Fibroblast of lung (primary cell): Measurements from ENCODE around the gene STPG3. TPM values are rescaled to one million over a fixed set of nuclear protein-coding genes. Genes with fewer than 3 reads are reported as not detected.

Source experiments
- DNase-seq, 2 donors: peaks; one replicate each; pipeline versions ENCODE4 v3.0.0 to v3.0.0-alpha.2; 2010; ENCODE audit warnings: low read depth in 2 of 2
- H2AFZ ChIP-seq: 2 replicates; pipeline ENCODE4 v1.5.1; 2012; ENCODE audit warnings: low read length, control low read depth, inconsistent platforms
- H3K27ac ChIP-seq: 2 replicates; pipeline ENCODE4 v1.5.1; 2011; ENCODE audit warnings: low read length, control low read depth; ENCODE audit not compliant: insufficient read depth
- H3K27me3 ChIP-seq: 2 replicates; pipeline ENCODE4 v1.5.1; 2011; ENCODE audit warnings: mild to moderate bottlenecking, low read length; ENCODE audit not compliant: control insufficient read depth, insufficient read depth
- H3K36me3 ChIP-seq: 2 replicates; pipeline ENCODE4 v1.5.1; 2011; ENCODE audit warnings: low read length; ENCODE audit not compliant: control insufficient read depth, insufficient read depth
- H3K4me1 ChIP-seq: 2 replicates; pipeline ENCODE4 v1.5.1; 2011; ENCODE audit warnings: low read length; ENCODE audit not compliant: control insufficient read depth, insufficient read depth; ENCODE audit errors: extremely low read depth
- H3K4me2 ChIP-seq: 2 replicates; pipeline ENCODE4 v1.5.1; 2011; ENCODE audit warnings: low read length, control low read depth; ENCODE audit not compliant: insufficient read depth; ENCODE audit errors: extremely low read depth
- H3K4me3 ChIP-seq, 4 experiments: fragments of 200-600 bp in 1 of 4; sonication (generic) in 1 of 4; replicated peaks in 1 of 4; 2 replicates each; pipeline ENCODE4 v1.5.1; 2011 to 2016; ENCODE audit warnings: low read length in 4 of 4, low read depth in 3 of 4, mild to moderate bottlenecking in 3 of 4, control low read depth in 2 of 4, inconsistent platforms in 1 of 4, mixed read lengths in 1 of 4; ENCODE audit not compliant: insufficient read depth in 1 of 4; ENCODE audit errors: control extremely low read depth in 1 of 4
- H3K79me2 ChIP-seq: 2 replicates; pipeline ENCODE4 v1.5.1; 2012; ENCODE audit warnings: mild to moderate bottlenecking, low read length, inconsistent platforms; ENCODE audit not compliant: control insufficient read depth, insufficient read depth
- H3K9ac ChIP-seq: 2 replicates; pipeline ENCODE4 v1.5.1; 2011; ENCODE audit warnings: mild to moderate bottlenecking, low read length, control low read depth; ENCODE audit not compliant: insufficient read depth
- H3K9me3 ChIP-seq: 2 replicates; pipeline ENCODE4 v1.5.1; 2012; ENCODE audit warnings: low read depth, low read length; ENCODE audit not compliant: control insufficient read depth, insufficient read depth
- H4K20me1 ChIP-seq: 2 replicates; pipeline ENCODE4 v1.5.1; 2011; ENCODE audit warnings: low read length; ENCODE audit not compliant: control insufficient read depth, insufficient read depth; ENCODE audit errors: extremely low read depth
- CTCF ChIP-seq, 2 donors: IDR thresholded peaks in 1 of 2; conservative IDR thresholded peaks in 1 of 2; 1 replicate in 1 of 2; 2 replicates in 1 of 2; pipeline ENCODE4 v1.5.1; 2011 to 2012; ENCODE audit warnings: low read length in 2 of 2, control low read depth in 1 of 2, inconsistent platforms in 1 of 2, low read depth in 1 of 2, mild to moderate bottlenecking in 1 of 2
- EZH2 ChIP-seq: IDR thresholded peaks from 2 replicates; pipeline ENCODE4 v1.5.1; 2012; ENCODE audit warnings: low read length, control low read depth, mild to moderate bottlenecking; ENCODE audit errors: missing control alignments
- polyA plus RNA-seq, 2 donors: library from polyadenylated mRNA; depleted of rRNA in 1 of 2; stranded (reverse) in 1 of 2; unstranded in 1 of 2; fragments of >200 nt; gene quantifications; 2 replicates each; pipeline ENCODE4 v1.2.1, GENCODE V29; 2011 to 2012; ENCODE audit warnings: missing spikeins in 1 of 2
- total RNA-seq: library from RNA; depleted of rRNA; stranded (reverse); fragments of >200 nt; gene quantifications from 2 replicates; pipeline ENCODE4 v1.2.1, GENCODE V29; 2014

Gene STPG3
- total and polyA plus RNA-seq, 2 donors (not counting 1 experiment from before 2014, with no cell fraction given): not detected

GRCh38 chr9:137212520-137212919 lies 38.6 kb upstream of the STPG3 start:
- TF ChIP-seq EZH2: no peak
- H3K36me3 ChIP-seq: peaks cover 17% of the 10 kb centered on the region
- H3K79me2 ChIP-seq: peaks cover under 1% of the 10 kb centered on the region

DNA sequence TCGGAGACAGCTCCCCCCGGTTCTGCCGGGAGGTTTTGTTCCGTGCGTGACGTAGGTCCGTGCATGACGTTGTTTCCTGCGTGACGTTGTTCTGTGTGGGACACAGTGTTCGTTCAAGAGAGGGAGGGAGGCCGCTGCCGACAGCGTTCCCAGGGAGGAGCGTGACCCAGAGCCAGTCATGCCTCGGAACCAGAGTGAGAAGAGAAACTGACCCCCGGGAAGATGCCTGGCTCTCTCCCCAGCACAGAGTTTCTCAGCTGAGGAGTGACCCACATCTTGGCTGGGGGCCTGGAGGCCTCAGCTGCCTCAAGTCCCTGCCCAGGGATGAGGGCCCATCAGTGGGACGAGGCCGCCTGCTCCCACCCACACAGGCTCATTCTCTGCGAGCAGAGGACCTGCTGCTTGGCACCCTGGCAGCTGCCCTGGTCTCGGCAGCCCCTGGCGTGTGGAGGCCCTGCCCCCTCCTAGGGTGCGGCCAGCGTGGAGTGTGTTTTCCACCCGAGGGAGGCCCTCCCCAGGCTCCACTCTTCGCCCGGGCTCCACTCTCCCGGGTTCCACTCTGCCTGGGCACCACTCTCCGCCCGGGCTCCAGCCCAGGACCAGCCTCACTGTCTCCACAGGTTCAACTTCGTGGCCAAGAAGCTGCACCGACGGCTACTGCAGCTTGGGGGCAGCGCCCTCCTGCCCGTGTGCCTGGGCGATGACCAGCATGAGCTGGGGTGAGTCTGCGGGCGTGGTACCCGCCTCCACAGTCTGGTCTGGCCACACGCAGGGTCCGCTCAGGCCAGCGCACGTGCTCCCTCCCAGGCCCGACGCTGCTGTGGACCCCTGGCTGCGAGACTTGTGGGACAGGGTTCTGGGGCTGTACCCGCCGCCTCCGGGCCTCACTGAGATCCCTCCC lies 37.7 kb upstream of the STPG3 start:
- Histone ChIP-seq H3K4me3 (no peak overlapping the region), H2AFZ (no peak overlapping the region), H3K9me3 (no peaks in the 10 kb centered on the region), H4K20me1 (no peaks in the 10 kb centered on the region), H3K9ac (no peak overlapping the region), H3K27me3 (no peaks in the 10 kb centered on the region), H3K79me2 (no peaks in the 10 kb centered on the region), H3K36me3 (peaks cover 17% of the 10 kb centered on the region), H3K27ac (no peak overlapping the region), H3K4me1 (no peaks in the 10 kb centered on the region), H3K4me2 (no peak overlapping the region)
- TF ChIP-seq EZH2 (no peak), CTCF (conservative IDR thresholded peaks at IDR 0.05 in 1 of 2, IDR thresholded peaks at IDR 0.05 in 1 of 2; ENCODE audit: low read depth in 1 of 2, low read length in 2 of 2) (peak in 1 of 2 donors; percentile 19)
- no peak for DNase-seq

More at GRCh38 chr9:137212520-137212919, 38.6 kb upstream of the STPG3 start:
- Histone ChIP-seq H3K4me3 (no peak overlapping the region), H4K20me1 (no peaks in the 10 kb centered on the region), H2AFZ (no peak overlapping the region), H3K27ac (no peak overlapping the region), H3K9ac (no peak overlapping the region), H3K27me3 (no peaks in the 10 kb centered on the region), H3K4me1 (no peaks in the 10 kb centered on the region), H3K4me2 (no peak overlapping the region), H3K9me3 (no peaks in the 10 kb centered on the region)
- DNase-seq: no peak

GRCh38 chr9:137214620-137215019 lies 36.5 kb upstream of the STPG3 start:
- no peaks in the 10 kb centered on the region for H3K9me3 ChIP-seq
- H3K36me3 ChIP-seq: peaks cover 19% of the 10 kb centered on the region
- peaks cover 5% of the 10 kb centered on the region for H3K4me1 ChIP-seq
- no peak overlapping the region for H2AFZ ChIP-seq
- H3K4me2 ChIP-seq: no peak overlapping the region
- no peak overlapping the region for H3K4me3 ChIP-seq
- no peak overlapping the region for H3K27ac ChIP-seq
- no peaks in the 10 kb centered on the region for H3K27me3 ChIP-seq
- H3K9ac ChIP-seq: no peak overlapping the region
- no peak for DNase-seq
- H4K20me1 ChIP-seq: no peaks in the 10 kb centered on the region
- no peaks in the 10 kb centered on the region for H3K79me2 ChIP-seq
- TF ChIP-seq CTCF (conservative IDR thresholded peaks at IDR 0.05 in 1 of 2, IDR thresholded peaks at IDR 0.05 in 1 of 2; ENCODE audit: low read depth in 1 of 2, low read length in 2 of 2) (no peak), EZH2 (no peak)
